Fibroblast of the conjunctiva (primary cell): ENCODE results near the gene PIRT.

Source experiments
- DNase-seq: peaks from one replicate; pipeline ENCODE4 v3.0.0-alpha.2; 2010; ENCODE audit warnings: low read depth

PIRT gene

DNA sequence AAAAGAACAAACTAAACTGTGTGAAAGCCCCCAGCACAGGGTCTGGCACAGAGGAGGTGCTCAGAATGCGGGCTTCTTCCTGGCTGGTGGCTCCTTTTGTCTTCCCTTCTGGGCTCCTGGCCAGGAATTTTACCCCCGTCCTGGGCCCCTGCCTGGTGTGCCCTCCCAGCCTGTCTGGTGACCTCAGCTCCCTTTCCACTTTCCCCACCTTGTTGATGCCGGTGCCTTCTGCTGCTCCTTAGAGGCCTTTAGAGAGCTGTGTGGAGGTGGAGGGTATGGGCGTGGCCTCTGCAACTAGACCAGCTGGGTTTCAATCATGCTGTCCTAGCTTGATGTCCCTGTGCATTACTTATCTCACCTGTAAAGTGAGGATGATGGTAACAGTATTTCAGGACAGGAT is 16.8 kb downstream of the PIRT start:
- DNase-seq, result no peak

DNA sequence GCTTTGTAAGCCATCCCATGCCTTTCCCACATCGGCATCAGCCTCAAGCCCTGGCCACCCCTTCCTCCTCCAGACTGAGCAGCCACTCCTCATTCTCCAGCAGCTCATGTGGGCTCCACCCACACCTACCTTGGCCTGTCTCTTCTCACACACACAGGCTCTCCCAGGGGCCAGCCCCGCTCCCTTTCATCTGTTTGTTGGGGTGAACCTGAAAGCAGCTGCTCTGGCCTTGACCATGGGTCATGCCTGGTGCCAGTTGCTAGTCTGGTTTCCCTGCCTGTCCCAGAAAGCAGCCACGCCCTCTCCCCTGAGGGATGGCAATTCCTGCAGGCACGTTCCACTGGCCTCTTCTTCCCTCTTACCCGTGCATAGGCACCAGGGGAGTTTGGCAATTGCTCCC is 22.6 kb downstream of the PIRT start:
- no peak for DNase-seq

GRCh38 chr17:10814075-10814474 is 23.8 kb downstream of the PIRT start:
- no peak for DNase-seq

- DNase-seq, result no peak
These were observed 25.2 kb downstream of the PIRT start for GRCh38 chr17:10812674-10813073.

DNA sequence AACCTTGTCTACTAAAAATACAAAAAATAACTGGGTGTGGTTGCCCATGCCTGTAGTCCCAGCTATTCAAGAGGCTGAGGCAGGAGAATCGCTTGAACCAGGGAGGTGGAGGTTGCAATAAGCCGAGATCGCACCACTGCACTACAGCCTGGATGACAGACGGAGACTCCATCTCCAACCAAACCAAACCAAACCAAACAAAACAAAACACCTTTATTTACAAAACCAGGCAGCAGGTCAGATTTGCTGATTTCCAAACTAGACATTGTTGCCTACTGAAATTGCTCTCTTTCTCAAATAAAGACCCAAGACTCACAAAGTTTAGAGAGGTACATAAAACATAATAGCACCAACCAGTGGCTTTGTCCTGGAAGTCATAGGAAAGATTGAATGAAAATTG is 28.3 kb downstream of the PIRT start:
- DNase-seq, result no peak

DNA sequence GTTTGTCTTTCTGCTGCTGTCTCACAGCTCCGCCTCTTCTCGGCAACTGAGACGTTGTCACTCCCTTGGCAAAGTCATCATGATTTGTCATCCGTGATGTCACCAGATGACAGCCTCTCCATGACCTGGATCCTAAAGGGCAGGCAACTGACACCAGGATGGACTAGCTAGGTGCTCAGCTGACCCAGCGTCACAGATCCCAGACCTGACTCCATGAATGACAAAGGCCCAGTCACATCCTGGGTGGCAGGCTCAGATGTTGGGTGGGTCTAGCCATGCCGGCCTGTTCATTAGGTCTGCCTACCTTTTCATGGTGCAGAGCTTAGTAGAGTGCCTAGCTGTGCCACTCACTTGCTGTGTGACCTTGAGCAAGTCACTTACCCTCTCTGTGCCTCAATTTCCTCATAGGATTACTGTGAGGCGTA is 30.2 kb downstream of the PIRT start:
- DNase-seq, result no peak

- DNase-seq, result no peak
These were observed 31.2 kb downstream of the PIRT start for GRCh38 chr17:10806545-10807262.

- no peak for DNase-seq
These were observed 32.0 kb downstream of the PIRT start for GRCh38 chr17:10805911-10806310.

DNA sequence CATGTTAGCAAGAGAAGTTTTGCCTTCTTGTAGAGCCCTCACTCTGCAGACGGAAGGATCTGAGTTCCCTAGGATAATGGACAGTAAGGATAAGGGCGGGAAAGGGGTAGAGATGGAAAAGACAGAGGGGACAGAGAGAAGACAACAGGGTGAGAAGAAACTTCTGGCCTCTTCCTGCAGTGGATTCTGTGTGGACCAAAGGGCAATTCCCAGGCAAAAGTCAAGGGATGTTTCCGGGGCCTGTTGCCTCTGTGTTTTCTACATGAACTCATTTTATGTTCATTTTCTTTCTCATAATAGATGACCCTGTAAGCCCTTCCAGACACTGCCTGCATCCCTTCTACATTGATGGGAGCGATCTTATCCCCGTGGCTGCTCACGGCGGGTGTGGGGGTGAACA is 33.3 kb downstream of the PIRT start:
- no peak for DNase-seq

DNA sequence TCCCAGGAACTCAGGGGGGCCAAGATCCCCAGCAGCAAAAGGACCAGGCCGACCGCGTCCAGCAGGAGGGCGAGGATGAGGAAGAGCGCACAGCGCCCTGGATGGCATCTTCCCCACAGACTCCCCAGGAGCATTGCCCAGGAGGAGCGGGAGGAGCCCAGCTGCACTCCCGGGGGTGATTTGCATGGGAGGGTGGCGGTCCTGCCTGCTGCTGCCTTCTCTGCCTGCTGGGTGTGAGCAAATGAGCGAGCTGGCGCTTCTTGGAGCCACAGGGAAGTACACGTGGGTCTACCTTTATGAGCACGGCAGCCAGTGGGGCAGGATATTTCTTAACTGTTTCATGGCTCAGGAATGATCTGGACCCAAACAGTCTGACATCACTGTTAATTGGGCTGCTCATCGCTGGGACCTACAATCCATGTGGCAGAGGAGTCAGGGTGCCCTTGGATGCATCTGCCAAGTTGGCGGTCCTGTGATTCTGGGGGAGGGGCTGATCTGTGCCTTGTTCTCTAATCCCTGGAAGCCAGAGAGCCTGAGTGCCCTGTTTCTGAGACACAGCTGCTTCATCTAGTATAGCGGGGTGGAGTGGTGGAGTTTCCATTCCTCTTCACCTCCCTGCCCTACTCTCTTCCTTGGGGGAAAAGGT is 33.9 kb downstream of the PIRT start, which contains the start of gene TMEM238L:
Gene TMEM238L, minus strand, starts transcription at position 270 of the 646 bp plus-strand sequence. Its CDS starts 136 bp downstream, at position 134.
- DNase-seq, result no peak

DNA sequence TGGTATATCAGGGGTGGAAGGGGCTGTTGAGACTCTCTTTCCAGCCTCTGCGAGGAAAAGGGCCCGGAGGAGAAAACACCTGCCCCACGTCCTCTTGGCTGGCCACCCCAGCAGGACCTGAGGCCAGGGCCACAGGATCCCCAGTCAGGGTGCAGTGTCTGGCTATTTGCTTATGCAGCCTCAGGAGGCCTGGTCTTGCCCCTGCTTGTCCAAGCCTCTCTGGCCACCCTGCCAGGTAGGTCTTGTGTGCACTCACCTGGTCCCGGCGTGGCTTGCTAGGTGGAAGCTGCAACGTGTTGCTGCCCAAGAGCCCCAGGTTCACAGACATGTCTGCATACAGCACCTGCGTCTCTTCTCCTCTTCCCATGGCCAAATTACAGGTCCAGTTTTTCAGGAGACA is 34.5 kb downstream of the PIRT start:
- DNase-seq, result no peak

GRCh38 chr17:10802496-10803284 is 35.2 kb downstream of the PIRT start:
- no peak for DNase-seq

- no peak for DNase-seq
These were observed 38.5 kb downstream of the PIRT start for GRCh38 chr17:10799407-10799806.

DNA sequence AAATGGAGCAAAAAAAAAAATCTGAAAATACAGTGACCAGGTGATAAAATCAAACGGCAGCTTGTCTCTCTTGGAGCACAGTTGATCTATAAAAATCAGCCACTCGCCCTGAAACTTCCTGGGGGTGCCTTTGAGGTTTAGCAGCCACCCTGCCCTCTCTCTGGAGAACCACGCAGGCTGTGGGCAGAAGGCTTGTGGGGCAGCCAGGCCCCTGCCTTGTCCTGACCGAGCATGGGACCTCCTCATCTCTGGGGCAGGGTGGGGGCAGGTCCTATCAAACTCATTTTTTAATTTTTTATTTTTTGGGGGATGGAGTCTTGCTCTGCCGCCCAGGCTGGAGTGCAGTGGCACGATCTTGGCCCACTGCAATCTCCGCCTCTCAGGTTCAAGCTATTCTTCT is 39.0 kb downstream of the PIRT start:
- DNase-seq, result no peak

- DNase-seq, result no peak
These were observed 39.5 kb downstream of the PIRT start for GRCh38 chr17:10798332-10798749.

GRCh38 chr17:10797476-10798328 is 40.2 kb downstream of the PIRT start:
- DNase-seq, result no peak

GRCh38 chr17:10793816-10794215 is 44.1 kb downstream of the PIRT start:
- DNase-seq, result no peak

DNA sequence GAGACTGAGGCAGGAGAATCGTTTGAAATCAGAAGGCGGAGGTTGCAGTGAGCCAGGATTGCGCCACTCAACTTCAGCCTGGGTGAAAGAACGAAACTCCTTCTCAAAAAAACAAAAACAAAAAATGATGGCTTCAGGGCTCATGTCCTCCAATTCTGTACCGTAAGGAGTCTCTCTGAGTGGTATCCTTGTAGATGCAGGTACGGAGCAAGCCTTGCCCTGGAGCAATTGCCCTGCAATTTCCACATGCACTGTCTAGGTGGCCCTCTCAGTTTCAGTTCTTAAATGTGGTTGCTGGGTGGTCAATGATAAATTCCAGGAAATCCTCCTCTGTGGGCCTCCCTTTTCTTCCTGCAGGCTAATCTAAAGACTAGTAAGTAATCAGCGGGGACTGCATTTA is 44.6 kb downstream of the PIRT start:
- DNase-seq, result no peak

GRCh38 chr17:10792151-10792550 is 45.7 kb downstream of the PIRT start:
- no peak for DNase-seq

GRCh38 chr17:10790491-10791401 is 47.1 kb downstream of the PIRT start:
- no peak for DNase-seq

GRCh38 chr17:10789694-10790271 is 48.1 kb downstream of the PIRT start:
- no peak for DNase-seq
